ENCODE results near the gene PCAT7.

Gene PCAT7

DNA sequence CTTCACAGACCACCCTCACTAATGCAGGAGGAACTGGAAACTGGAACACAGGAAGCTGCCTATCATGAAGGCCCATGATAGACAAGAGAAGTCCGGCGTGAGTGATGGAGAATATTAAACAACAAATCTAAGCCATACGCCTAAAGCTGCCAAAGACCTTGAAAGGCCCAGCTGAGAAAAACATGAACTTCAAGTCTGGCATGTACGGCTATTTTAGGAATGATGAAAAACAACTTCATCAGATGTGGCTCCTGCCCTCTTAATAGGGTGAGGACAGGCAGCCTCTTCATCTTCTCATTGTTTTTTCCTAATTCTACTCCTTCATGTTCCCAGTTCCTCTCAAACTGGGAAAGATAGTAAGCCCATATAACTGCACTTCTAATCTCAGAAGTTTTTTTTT is 64.1 kb downstream of the PCAT7 start:
- no peaks in the 10 kb centered on the region for H3K27me3 ChIP-seq (ENCODE audit: insufficient read depth, low read depth)
- H3K79me2 ChIP-seq (ENCODE audit: insufficient read depth, low read depth), result no peaks in the 10 kb centered on the region
- TF ChIP-seq, protein P1, sequence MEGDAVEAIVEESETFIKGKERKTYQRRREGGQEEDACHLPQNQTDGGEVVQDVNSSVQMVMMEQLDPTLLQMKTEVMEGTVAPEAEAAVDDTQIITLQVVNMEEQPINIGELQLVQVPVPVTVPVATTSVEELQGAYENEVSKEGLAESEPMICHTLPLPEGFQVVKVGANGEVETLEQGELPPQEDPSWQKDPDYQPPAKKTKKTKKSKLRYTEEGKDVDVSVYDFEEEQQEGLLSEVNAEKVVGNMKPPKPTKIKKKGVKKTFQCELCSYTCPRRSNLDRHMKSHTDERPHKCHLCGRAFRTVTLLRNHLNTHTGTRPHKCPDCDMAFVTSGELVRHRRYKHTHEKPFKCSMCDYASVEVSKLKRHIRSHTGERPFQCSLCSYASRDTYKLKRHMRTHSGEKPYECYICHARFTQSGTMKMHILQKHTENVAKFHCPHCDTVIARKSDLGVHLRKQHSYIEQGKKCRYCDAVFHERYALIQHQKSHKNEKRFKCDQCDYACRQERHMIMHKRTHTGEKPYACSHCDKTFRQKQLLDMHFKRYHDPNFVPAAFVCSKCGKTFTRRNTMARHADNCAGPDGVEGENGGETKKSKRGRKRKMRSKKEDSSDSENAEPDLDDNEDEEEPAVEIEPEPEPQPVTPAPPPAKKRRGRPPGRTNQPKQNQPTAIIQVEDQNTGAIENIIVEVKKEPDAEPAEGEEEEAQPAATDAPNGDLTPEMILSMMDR (conservative IDR thresholded peaks at IDR 0.05; ENCODE audit: low read depth, low read length), result no peak
- H3K9ac ChIP-seq, result no peak overlapping the region
- H2AFZ ChIP-seq (ENCODE audit: low read depth), result no peak overlapping the region
- H3K36me3 ChIP-seq (ENCODE audit: insufficient read depth), result no peaks in the 10 kb centered on the region
- H3K27ac ChIP-seq, result no peak overlapping the region
- no peaks in the 10 kb centered on the region for H4K20me1 ChIP-seq (ENCODE audit: insufficient read depth)
- H3K4me1 ChIP-seq (ENCODE audit: low read depth, poor library complexity, severe bottlenecking), result peaks cover 11% of the 10 kb centered on the region
- H3K4me2 ChIP-seq, result no peak overlapping the region
- no peak overlapping the region for H3K4me3 ChIP-seq (IDR thresholded peaks at IDR 0.05; ENCODE audit: insufficient read depth, low read depth, low read length)
